ENCODE measurements around the gene THEMIS. TPM values are rescaled to one million over a fixed set of nuclear protein-coding genes. Genes with fewer than 3 reads are reported as not detected.

Gene THEMIS
- total RNA-seq, 2 donors from 2014 or later: 53.9 to 64.7 TPM

- H3K36me3 Mint-ChIP-seq (ENCODE audit: low read depth): peaks cover 10% of the 10 kb centered on the region
- H3K4me3 Mint-ChIP-seq: no peak overlapping the region
- ATAC-seq: no peak
- H3K27me3 Mint-ChIP-seq: no peaks in the 10 kb centered on the region
- no peaks in the 10 kb centered on the region for H3K9me3 ChIP-seq (ENCODE audit: control insufficient read depth, low read length, poor library complexity, severe bottlenecking)
- H3K4me1 Mint-ChIP-seq: peaks cover 32% of the 10 kb centered on the region
- H3K27ac Mint-ChIP-seq: no peak overlapping the region
- no peak for DNase-seq
Observed at GRCh38 chr6:127842562-127842961, 58.3 kb downstream of the THEMIS start.

GRCh38 chr6:127841811-127842210 lies 59.0 kb downstream of the THEMIS start:
- no peaks in the 10 kb centered on the region for H3K9me3 ChIP-seq (ENCODE audit: control insufficient read depth, low read length, poor library complexity, severe bottlenecking)
- ATAC-seq (no peak), DNase-seq (no peak)
- no peak overlapping the region for H3K4me3 Mint-ChIP-seq
- H3K36me3 Mint-ChIP-seq (ENCODE audit: low read depth): peaks cover 7% of the 10 kb centered on the region
- no peaks in the 10 kb centered on the region for H3K27me3 Mint-ChIP-seq
- H3K4me1 Mint-ChIP-seq: peaks cover 27% of the 10 kb centered on the region
- no peak overlapping the region for H3K27ac Mint-ChIP-seq

DNA sequence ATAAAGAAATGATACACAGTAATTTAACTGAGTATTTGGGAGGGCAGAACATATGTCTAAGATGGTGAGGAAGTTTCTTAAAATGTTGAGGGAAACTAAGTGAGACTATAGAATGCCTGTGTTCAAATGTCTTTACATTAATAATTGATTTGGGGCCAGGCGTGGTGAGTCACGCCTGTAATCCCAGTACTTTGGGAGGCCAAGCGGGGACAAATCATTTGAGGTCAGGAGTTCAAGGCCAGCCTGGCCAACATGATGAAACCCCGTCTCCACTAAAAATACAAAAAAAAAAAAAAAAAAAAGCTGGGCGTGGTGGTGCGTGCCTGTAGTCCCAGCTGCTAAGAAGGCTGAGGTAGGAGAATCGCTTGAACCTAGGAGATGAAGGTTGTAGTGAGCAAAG lies 66.7 kb downstream of the THEMIS start:
- H3K4me1 Mint-ChIP-seq: peaks cover 16% of the 10 kb centered on the region
- ATAC-seq (no peak), DNase-seq (no peak)
- peaks cover 7% of the 10 kb centered on the region for H3K36me3 Mint-ChIP-seq (ENCODE audit: low read depth)
- H3K27ac Mint-ChIP-seq: no peak overlapping the region
- H3K4me3 Mint-ChIP-seq: no peak overlapping the region
- no peaks in the 10 kb centered on the region for H3K9me3 ChIP-seq (ENCODE audit: control insufficient read depth, low read length, poor library complexity, severe bottlenecking)
- no peaks in the 10 kb centered on the region for H3K27me3 Mint-ChIP-seq

GRCh38 chr6:127833336-127833735 lies 67.5 kb downstream of the THEMIS start:
- no peak for DNase-seq
- peaks cover 7% of the 10 kb centered on the region for H3K36me3 Mint-ChIP-seq (ENCODE audit: low read depth)
- peaks cover 16% of the 10 kb centered on the region for H3K4me1 Mint-ChIP-seq
- H3K27ac Mint-ChIP-seq: no peak overlapping the region
- H3K27me3 Mint-ChIP-seq: no peaks in the 10 kb centered on the region
- ATAC-seq: no peak
- no peaks in the 10 kb centered on the region for H3K9me3 ChIP-seq (ENCODE audit: control insufficient read depth, low read length, poor library complexity, severe bottlenecking)
- H3K4me3 Mint-ChIP-seq: no peak overlapping the region

DNA sequence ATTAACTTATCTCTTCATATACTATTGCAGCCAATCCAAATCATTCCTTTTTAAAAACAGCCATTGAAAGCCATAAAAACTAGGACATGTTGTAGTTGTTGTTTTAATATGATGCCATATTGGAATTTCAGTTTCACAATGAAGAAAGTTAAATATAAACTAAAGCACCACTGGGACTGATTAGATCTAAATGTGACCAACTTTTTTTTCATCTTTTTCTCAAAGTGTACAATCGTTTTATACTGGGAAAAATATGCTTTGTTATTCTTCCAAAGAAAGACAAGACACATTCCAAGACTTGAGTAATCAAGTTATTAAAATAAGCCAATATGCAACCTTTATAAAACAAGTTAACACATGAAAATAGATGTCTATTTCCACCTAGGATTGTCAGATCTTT lies 68.5 kb downstream of the THEMIS start:
- Mint-ChIP-seq H3K27me3 (no peaks in the 10 kb centered on the region), H3K4me3 (no peak overlapping the region), H3K36me3 (ENCODE audit: low read depth) (peaks cover 11% of the 10 kb centered on the region), H3K4me1 (peaks cover 22% of the 10 kb centered on the region), H3K27ac (no peak overlapping the region)
- ATAC-seq: no peak
- no peaks in the 10 kb centered on the region for H3K9me3 ChIP-seq (ENCODE audit: control insufficient read depth, low read length, poor library complexity, severe bottlenecking)
- DNase-seq: no peak

DNA sequence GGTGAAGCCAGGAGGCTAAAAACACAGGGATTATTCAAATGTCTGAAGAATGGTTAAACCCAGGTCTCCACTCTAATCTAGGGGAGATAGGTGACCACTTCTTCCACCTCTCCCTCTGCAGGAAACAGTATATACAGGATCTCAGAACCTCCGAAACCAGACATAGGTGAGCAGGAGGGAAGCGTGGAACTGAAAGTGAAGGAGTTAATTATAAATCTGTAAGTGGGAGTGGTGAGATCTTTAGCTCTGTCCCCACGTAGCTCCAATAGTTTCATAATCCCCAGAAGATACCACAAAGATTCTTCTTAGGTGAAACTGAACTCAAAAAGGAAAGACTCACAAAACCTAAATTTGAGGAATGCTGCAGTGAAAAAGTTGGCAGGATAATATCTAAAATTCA lies 76.8 kb downstream of the THEMIS start:
- Mint-ChIP-seq H3K27me3 (no peaks in the 10 kb centered on the region), H3K4me1 (peaks cover 33% of the 10 kb centered on the region), H3K4me3 (no peak overlapping the region), H3K27ac (peak overlapping the region; percentile 14), H3K36me3 (ENCODE audit: low read depth) (peaks cover 9% of the 10 kb centered on the region)
- ATAC-seq: no peak
- DNase-seq: no peak
- no peaks in the 10 kb centered on the region for H3K9me3 ChIP-seq (ENCODE audit: control insufficient read depth, low read length, poor library complexity, severe bottlenecking)

- peaks cover 7% of the 10 kb centered on the region for H3K36me3 Mint-ChIP-seq (ENCODE audit: low read depth)
- no peak for DNase-seq
- no peaks in the 10 kb centered on the region for H3K9me3 ChIP-seq (ENCODE audit: control insufficient read depth, low read length, poor library complexity, severe bottlenecking)
- H3K27ac Mint-ChIP-seq: peak overlapping the region; percentile 94
- no peaks in the 10 kb centered on the region for H3K27me3 Mint-ChIP-seq
- peaks cover 43% of the 10 kb centered on the region for H3K4me1 Mint-ChIP-seq
- no peak overlapping the region for H3K4me3 Mint-ChIP-seq
- ATAC-seq: peak; percentile 60
Observed at GRCh38 chr6:127821431-127821830, 79.4 kb downstream of the THEMIS start.

DNA sequence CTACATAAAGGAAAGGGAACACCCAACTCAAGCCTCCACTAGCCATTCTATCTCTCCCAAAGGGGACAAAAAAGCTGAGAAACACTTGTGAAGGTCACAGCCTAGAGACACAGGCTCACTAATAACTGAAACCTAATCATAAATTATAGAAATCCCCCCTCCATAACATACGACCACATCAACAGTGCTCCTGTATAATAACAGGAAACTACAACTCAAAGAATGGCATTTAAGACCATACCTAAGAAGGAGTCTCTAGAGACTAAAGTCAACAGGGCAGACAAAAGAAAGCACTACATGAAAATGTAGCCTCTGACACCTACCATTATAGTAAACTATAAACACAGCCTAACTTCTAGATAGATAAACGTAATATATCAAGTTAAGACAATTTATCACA lies 82.7 kb downstream of the THEMIS start:
- peak overlapping the region; percentile 94 for H3K27ac Mint-ChIP-seq
- peaks cover 10% of the 10 kb centered on the region for H3K36me3 Mint-ChIP-seq (ENCODE audit: low read depth)
- DNase-seq (no peak), ATAC-seq (peak; percentile 35)
- H3K27me3 Mint-ChIP-seq: no peaks in the 10 kb centered on the region
- H3K4me3 Mint-ChIP-seq: peak overlapping the region; percentile 19
- peaks cover 47% of the 10 kb centered on the region for H3K4me1 Mint-ChIP-seq
- H3K9me3 ChIP-seq (ENCODE audit: control insufficient read depth, low read length, poor library complexity, severe bottlenecking): no peaks in the 10 kb centered on the region

DNA sequence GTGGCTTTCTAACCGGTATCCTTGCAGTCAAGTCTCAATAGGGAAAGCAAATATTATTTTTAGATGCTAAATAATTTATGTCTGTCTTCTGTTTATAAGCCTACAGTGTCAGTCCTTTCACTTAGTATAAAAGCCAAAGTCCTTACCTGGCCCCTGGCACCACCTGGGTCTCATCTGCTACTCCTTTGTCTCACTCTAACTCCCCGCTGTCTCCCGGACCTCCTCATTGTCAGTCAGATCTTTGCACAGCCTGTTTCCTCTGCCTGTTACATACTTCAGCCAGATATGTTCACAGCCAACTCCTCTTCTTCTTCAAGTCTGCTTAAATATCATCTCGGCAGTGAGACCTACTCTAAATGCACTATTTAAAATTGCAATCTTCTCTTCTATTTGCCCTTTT lies 84.2 kb downstream of the THEMIS start:
- H3K27ac Mint-ChIP-seq: peak overlapping the region; percentile 94
- H3K27me3 Mint-ChIP-seq: no peaks in the 10 kb centered on the region
- DNase-seq (no peak), ATAC-seq (no peak)
- peaks cover 56% of the 10 kb centered on the region for H3K4me1 Mint-ChIP-seq
- no peak overlapping the region for H3K4me3 Mint-ChIP-seq
- no peaks in the 10 kb centered on the region for H3K9me3 ChIP-seq (ENCODE audit: control insufficient read depth, low read length, poor library complexity, severe bottlenecking)
- H3K36me3 Mint-ChIP-seq (ENCODE audit: low read depth): peaks cover 13% of the 10 kb centered on the region

- peaks cover 58% of the 10 kb centered on the region for H3K4me1 Mint-ChIP-seq
Observed at GRCh38 chr6:127813699-127814027, 87.2 kb downstream of the THEMIS start.

DNA sequence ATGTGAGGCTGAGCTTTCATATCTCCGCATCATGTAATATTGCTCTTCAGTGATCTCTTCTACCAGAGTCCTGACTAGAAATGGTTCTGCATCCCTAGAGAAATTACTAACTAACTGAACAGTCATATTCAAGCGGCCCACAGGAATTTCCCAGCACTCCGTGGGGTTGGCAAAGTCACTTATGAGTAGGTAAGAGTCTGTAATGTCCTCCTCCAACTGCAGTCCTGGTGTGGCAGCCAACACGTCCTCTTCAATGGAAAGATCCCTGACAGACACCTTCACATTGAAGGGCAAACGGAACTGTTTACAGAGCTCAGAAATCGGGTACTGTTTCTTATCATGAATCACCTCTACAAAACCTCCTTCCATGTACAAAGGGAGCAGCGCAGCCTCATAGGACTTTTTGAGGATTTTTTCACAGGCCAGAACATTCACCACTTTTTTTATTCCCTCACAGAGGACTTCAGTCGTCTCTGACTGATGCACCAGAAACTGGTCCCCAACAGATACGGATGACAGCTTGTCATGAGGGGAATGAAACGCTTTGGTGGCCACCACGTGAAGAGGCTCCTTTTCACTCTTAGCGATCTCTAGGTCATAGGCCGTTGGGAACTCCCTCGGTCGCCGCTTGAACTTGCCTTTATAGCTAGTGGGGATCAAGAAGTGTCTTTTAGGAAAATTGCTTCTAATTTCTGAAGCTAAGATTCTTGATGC lies 87.7 kb downstream of the THEMIS start:
- DNase-seq: no peak
- Mint-ChIP-seq H3K4me3 (peak overlapping the region; percentile 41), H3K36me3 (ENCODE audit: low read depth) (peaks cover 9% of the 10 kb centered on the region), H3K4me1 (peaks cover 56% of the 10 kb centered on the region), H3K27me3 (no peaks in the 10 kb centered on the region), H3K27ac (peak overlapping the region; percentile 87)
- no peaks in the 10 kb centered on the region for H3K9me3 ChIP-seq (ENCODE audit: control insufficient read depth, low read length, poor library complexity, severe bottlenecking)
- peak; percentile 59 for ATAC-seq

More at GRCh38 chr6:127813699-127814027, 87.2 kb downstream of the THEMIS start:
- Mint-ChIP-seq H3K27me3 (no peaks in the 10 kb centered on the region), H3K4me3 (peak overlapping the region; percentile 41), H3K27ac (peak overlapping the region; percentile 87), H3K36me3 (ENCODE audit: low read depth) (peaks cover 11% of the 10 kb centered on the region)
- peak; percentile 78 for ATAC-seq
- DNase-seq: no peak
- no peaks in the 10 kb centered on the region for H3K9me3 ChIP-seq (ENCODE audit: control insufficient read depth, low read length, poor library complexity, severe bottlenecking)

- Mint-ChIP-seq H3K36me3 (ENCODE audit: low read depth) (peaks cover 11% of the 10 kb centered on the region), H3K27ac (peak overlapping the region; percentile 87), H3K27me3 (no peaks in the 10 kb centered on the region), H3K4me3 (no peak overlapping the region), H3K4me1 (peaks cover 57% of the 10 kb centered on the region)
- DNase-seq (no peak), ATAC-seq (peak; percentile 29)
- H3K9me3 ChIP-seq (ENCODE audit: control insufficient read depth, low read length, poor library complexity, severe bottlenecking): no peaks in the 10 kb centered on the region
Observed at GRCh38 chr6:127811900-127812570, 88.8 kb downstream of the THEMIS start.

DNA sequence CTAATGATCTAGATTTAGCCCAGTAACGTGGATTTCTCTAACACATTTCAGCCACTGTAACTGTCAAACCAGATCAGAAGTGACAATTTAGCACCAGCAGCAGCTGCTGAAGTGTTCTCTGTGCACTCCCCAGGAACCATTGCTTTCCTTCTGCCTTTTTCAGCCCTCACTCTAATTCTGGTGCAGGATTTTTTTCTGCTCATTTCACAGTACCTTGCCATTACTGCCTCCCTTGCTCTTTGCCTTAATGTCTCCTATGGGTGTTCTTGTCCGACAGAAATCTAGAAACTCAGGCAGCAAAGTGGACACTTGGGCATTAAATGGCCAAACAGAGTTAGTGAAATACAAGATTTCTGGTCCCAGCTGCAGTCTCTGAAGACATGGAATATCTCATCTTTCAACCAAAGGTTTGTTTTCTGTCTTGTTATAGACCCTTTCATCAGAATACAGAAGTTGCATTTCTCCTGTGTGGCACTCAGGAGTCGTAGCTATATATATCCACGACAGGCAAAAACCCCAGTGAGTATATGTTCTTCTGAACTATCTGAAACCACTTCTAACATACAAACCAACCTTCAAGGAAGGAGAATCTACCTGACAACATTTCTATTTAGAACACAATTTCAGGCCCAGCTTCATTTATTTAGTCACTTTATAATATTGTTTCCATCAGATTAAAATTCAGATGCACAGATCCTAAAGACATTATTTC lies 92.9 kb downstream of the THEMIS start:
- Mint-ChIP-seq H3K4me1 (peaks cover 41% of the 10 kb centered on the region), H3K27ac (peak overlapping the region; percentile 82)

More for the DNA sequence above, 92.9 kb downstream of the THEMIS start:
- H3K27me3 Mint-ChIP-seq: no peaks in the 10 kb centered on the region
- no peak for DNase-seq
- H3K4me3 Mint-ChIP-seq: no peak overlapping the region
- H3K9me3 ChIP-seq (ENCODE audit: control insufficient read depth, low read length, poor library complexity, severe bottlenecking): no peaks in the 10 kb centered on the region
- H3K36me3 Mint-ChIP-seq (ENCODE audit: low read depth): peaks cover 10% of the 10 kb centered on the region
- no peak for ATAC-seq

Data from T-helper 17 cell (primary cell).